Activated CD4-positive, alpha-beta T cell treated with anti-CD3 and anti-CD28 coated beads, Interleukin-2, amount 50 U/mL, for 48 hours (primary cell): ENCODE measurements around the gene RAMAC.
A peak's percentile ranks its signal among the peaks of the same experiment; 100 is the strongest.
"Not testable (repeated sequence)": the region's sequence is repeated elsewhere in the genome, so short reads cannot be mapped to it uniquely, and the experiment has no call there.

Source experiments
- DNase-seq, 2 experiments: peaks; one replicate each; pipeline ENCODE4 v3.0.0-alpha.2; 2020

The RAMAC gene

GRCh38 chr15:82969353-82969752 is 16.7 kb upstream of the RAMAC start:
- DNase-seq, result no peak

GRCh38 chr15:82970078-82970686 is 15.8 kb upstream of the RAMAC start:
- DNase-seq, result no peak

- DNase-seq, result no peak
Observed at GRCh38 chr15:82970696-82971095, 15.3 kb upstream of the RAMAC start.

- DNase-seq, result no peak
Observed at GRCh38 chr15:82971218-82971984, 14.6 kb upstream of the RAMAC start.

GRCh38 chr15:82972990-82973389 is 13.0 kb upstream of the RAMAC start:
- DNase-seq, result no peak

GRCh38 chr15:82977076-82977475 is 8.9 kb upstream of the RAMAC start:
- no peak for DNase-seq

GRCh38 chr15:82978438-82978837 is 7.6 kb upstream of the RAMAC start:
- DNase-seq, result no peak

GRCh38 chr15:82979726-82980125 is 6.3 kb upstream of the RAMAC start:
- no peak for DNase-seq

GRCh38 chr15:82980981-82981380 is 5.0 kb upstream of the RAMAC start:
- no peak for DNase-seq

- DNase-seq, result no peak
Observed at GRCh38 chr15:82986442-82986780, 401 bp downstream of the RAMAC start.

- no peak for DNase-seq
Observed at GRCh38 chr15:82992436-82992998, 6.5 kb downstream of the RAMAC start.

- DNase-seq, result no peak
Observed at GRCh38 chr15:82993144-82993543, 7.1 kb downstream of the RAMAC start.

- no peak for DNase-seq
Observed at GRCh38 chr15:82995076-82995475, 9.1 kb downstream of the RAMAC start.

GRCh38 chr15:82995938-82996337 is 9.9 kb downstream of the RAMAC start:
- DNase-seq, result no peak

GRCh38 chr15:82999426-82999825 is 13.4 kb downstream of the RAMAC start:
- DNase-seq, result no peak

GRCh38 chr15:82999905-83000671 is 14.1 kb downstream of the RAMAC start:
- peak; percentile 13 to 21 for DNase-seq

- not testable (repeated sequence) for DNase-seq
Observed at GRCh38 chr15:83000672-83001031, 14.6 kb downstream of the RAMAC start.

GRCh38 chr15:83010709-83011270 is 24.8 kb downstream of the RAMAC start:
- DNase-seq, result peak; percentile 86 to 89

- DNase-seq, result peak; percentile 83 to 88
Observed at GRCh38 chr15:83011271-83012075, 25.5 kb downstream of the RAMAC start, which contains the start of gene C15orf40. Gene C15orf40 (minus strand): TSS chr15:83011639. CDS start chr15:83011607, 32 bp downstream.

- no peak for DNase-seq
Observed at GRCh38 chr15:83012076-83012426, 26.0 kb downstream of the RAMAC start.

- DNase-seq, result no peak
Observed at GRCh38 chr15:83012636-83013035, 26.6 kb downstream of the RAMAC start.

- no peak for DNase-seq
Observed at GRCh38 chr15:83014205-83014653, 28.2 kb downstream of the RAMAC start.
